GM21619 (cell line): ENCODE measurements around the gene GLB1L.

Source experiments
- ATAC-seq: cut with Tn5 transposase; IDR thresholded peaks from one replicate; pipeline ENCODE4 v1.9.1; 2021; ENCODE audit not compliant: unreplicated experiment

Gene GLB1L

GRCh38 chr2:219253753-219254589, 8.7 kb upstream of the GLB1L start, which contains the start of gene TUBA4A:
TSS of gene TUBA4A (minus strand) at chr2:219253918. CDS start at chr2:219253858, 60 bp downstream.
- ATAC-seq: peak; percentile 39

- no peak for ATAC-seq
These were observed 7.9 kb upstream of the GLB1L start, which contains the start of gene TUBA4B for GRCh38 chr2:219252900-219253752. TSS of gene TUBA4B (plus strand) at chr2:219253243. CDS start at chr2:219253408, 165 bp downstream.

GRCh38 chr2:219252570-219252899, 7.3 kb upstream of the GLB1L start:
- no peak for ATAC-seq

GRCh38 chr2:219252084-219252483, 6.8 kb upstream of the GLB1L start:
- no peak for ATAC-seq

- no peak for ATAC-seq
These were observed 6.4 kb upstream of the GLB1L start for GRCh38 chr2:219251656-219252055.

GRCh38 chr2:219250049-219250781, 5.0 kb upstream of the GLB1L start:
- no peak for ATAC-seq

GRCh38 chr2:219249203-219249980, 4.1 kb upstream of the GLB1L start:
- ATAC-seq: peak; percentile 42

- no peak for ATAC-seq
These were observed 3.6 kb upstream of the GLB1L start for GRCh38 chr2:219248845-219249202.

GRCh38 chr2:219247678-219248642, 2.7 kb upstream of the GLB1L start:
- no peak for ATAC-seq

- ATAC-seq: no peak
These were observed 1.3 kb upstream of the GLB1L start for GRCh38 chr2:219246559-219246958.

- ATAC-seq: no peak
These were observed 621 bp upstream of the GLB1L start for GRCh38 chr2:219245899-219246230.

GRCh38 chr2:219244789-219245147, 476 bp downstream of the GLB1L start:
- ATAC-seq: no peak

GRCh38 chr2:219243291-219243761, 1.9 kb downstream of the GLB1L start:
- no peak for ATAC-seq

GRCh38 chr2:219234331-219234730, 10.9 kb downstream of the GLB1L start:
- no peak for ATAC-seq

- ATAC-seq: no peak
These were observed 15.1 kb downstream of the GLB1L start for GRCh38 chr2:219230059-219230540.

GRCh38 chr2:219229305-219230058, 15.8 kb downstream of the GLB1L start, which contains the start of the genes ANKZF1 and ATG9A:
TSS of gene ANKZF1 (plus strand) at chr2:219229806. CDS start at chr2:219230258, 452 bp downstream.
TSS of gene ATG9A (minus strand) at chr2:219229636. CDS start at chr2:219228024, 1,612 bp downstream.
- ATAC-seq: peak; percentile 95

GRCh38 chr2:219228911-219229304, 16.3 kb downstream of the GLB1L start:
- ATAC-seq: no peak
